K562 (cell line): ENCODE measurements around the gene CCDC116. TPM values are rescaled to one million over a fixed set of nuclear protein-coding genes. Genes with fewer than 3 reads are reported as not detected.

Experiments
- ATAC-seq: fragments of 200-7000 bp; cut with Tn5 transposase; 3 replicates; pipeline ENCODE4 v1.9.1; 2020; ENCODE audit warnings: moderate library complexity
- BruUV-seq: library from RNA; stranded (reverse); fragments of 400-500 nt; replicated peaks from 2 replicates; lab custom pipeline; 2021; lab: Mats Ljungman, UMichigan
- CTCF ChIA-PET: fragments of 300-600 bp; formaldehyde crosslinking; extraction: SDS; loops from one replicate; lab custom pipeline; 2021; ENCODE audit warnings: low intra/inter-chr PET ratio; lab: Yijun Ruan, JAX
- POLR2A ChIA-PET: fragments of 300-600, 350-650 bp; sonication (Branson Sonifier 250); formaldehyde crosslinking; extraction: SDS; loops from one replicate; lab custom pipeline; 2021; ENCODE audit warnings: antibody characterized with exemption, inconsistent platforms; lab: Yijun Ruan, JAX
- DNase-seq, 4 experiments: peaks; one replicate each; pipeline versions ENCODE4 v3.0.0 to v3.0.0-alpha.2; 2011 to 2018; ENCODE audit warnings: low spot score in 3 of 4, mixed read lengths in 3 of 4; ENCODE audit errors: extremely low read depth in 1 of 4
- FAIRE-seq: peaks from 2 replicates; lab custom pipeline; 2011; peaks lifted over from hg19 to GRCh38; lab: Jason Lieb, UNC
- H2AFZ ChIP-seq: 2 replicates; pipeline ENCODE4 v1.6.0; 2011; ENCODE audit warnings: low read depth, low read length, control low read depth, inconsistent platforms
- H3K27ac ChIP-seq: fragments of 200-600 bp; 3 replicates; pipeline ENCODE4 v1.8.0; 2011; ENCODE audit warnings: low read depth, mild to moderate bottlenecking, control low read depth, inconsistent platforms, low read length, moderate library complexity, mixed read lengths; ENCODE audit errors: extremely low read depth
- H3K27me3 ChIP-seq, 2 experiments: fragments of 300-600 bp in 1 of 2; 2 replicates in 1 of 2; 3 replicates in 1 of 2; pipeline versions ENCODE4 v1.6.0 to v1.8.0; 2011; ENCODE audit warnings: inconsistent platforms in 2 of 2, low read length in 2 of 2, mild to moderate bottlenecking in 1 of 2, mixed read lengths in 1 of 2, moderate library complexity in 1 of 2; ENCODE audit not compliant: control insufficient read depth in 2 of 2, insufficient read depth in 2 of 2
- H3K36me3 ChIP-seq: fragments of 300-600 bp; 3 replicates; pipeline ENCODE4 v1.8.0; 2011; ENCODE audit warnings: mild to moderate bottlenecking, low read length, inconsistent platforms; ENCODE audit not compliant: control insufficient read depth, insufficient read depth
- H3K4me1 ChIP-seq, 2 experiments: fragments of 200-600 bp in 1 of 2; replicated peaks in 1 of 2; 2 replicates in 1 of 2; 3 replicates in 1 of 2; pipeline versions ENCODE4 v1.5.1 to v1.8.0; 2011; ENCODE audit warnings: inconsistent platforms in 2 of 2, low read length in 2 of 2, mild to moderate bottlenecking in 1 of 2, mixed read lengths in 1 of 2, moderate library complexity in 1 of 2; ENCODE audit not compliant: control insufficient read depth in 2 of 2, insufficient read depth in 2 of 2
- H3K4me2 ChIP-seq: 2 replicates; pipeline ENCODE4 v1.6.1; 2011; ENCODE audit warnings: low read length, control low read depth, inconsistent platforms, mixed read lengths; ENCODE audit not compliant: insufficient read depth
- H3K4me3 ChIP-seq: fragments of 200-600 bp; sonication (generic), shearing (Covaris generic); 2 replicates; pipeline ENCODE4 v1.5.1; 2016; ENCODE audit warnings: control low read depth, inconsistent platforms
- H3K79me2 ChIP-seq: fragments of 200-600 bp; 3 replicates; pipeline ENCODE4 v1.8.0; 2011; ENCODE audit warnings: low read length, inconsistent platforms; ENCODE audit not compliant: control insufficient read depth, insufficient read depth
- H3K9ac ChIP-seq, 2 experiments: 2 replicates each; pipeline versions ENCODE4 v1.6.0 to v1.6.1; 2011; ENCODE audit warnings: low read depth in 2 of 2, low read length in 2 of 2, control low read depth in 1 of 2, inconsistent platforms in 1 of 2, mild to moderate bottlenecking in 1 of 2, mixed read lengths in 1 of 2; ENCODE audit not compliant: insufficient read depth in 1 of 2
- H3K9me1 ChIP-seq: one replicate; pipeline ENCODE4 v1.6.0; 2011; ENCODE audit warnings: inconsistent platforms, mild to moderate bottlenecking, low read length, moderate library complexity; ENCODE audit not compliant: control insufficient read depth, insufficient read depth
- H3K9me3 ChIP-seq: replicated peaks from 2 replicates; pipeline ENCODE4 v1.5.1; 2011; ENCODE audit warnings: low read depth, low read length, inconsistent platforms; ENCODE audit not compliant: control insufficient read depth, insufficient read depth
- H4K20me1 ChIP-seq: replicated peaks from 2 replicates; pipeline ENCODE4 v1.6.1; 2011; ENCODE audit warnings: low read length, inconsistent platforms, mixed read lengths; ENCODE audit not compliant: control insufficient read depth, insufficient read depth
- ADNP ChIP-seq: fragments of 200-800 bp; sonication (Bioruptor generic); IDR thresholded peaks from 2 replicates; pipeline ENCODE4 v1.6.1; 2016; ENCODE audit warnings: missing genetic modification characterization, missing compliant biosample characterization
- ARID2 ChIP-seq: fragments of 450-650 bp; IDR thresholded peaks from 2 replicates; pipeline ENCODE4 v1.6.1; 2017; ENCODE audit warnings: antibody characterized with exemption, mild to moderate bottlenecking
- BHLHE40 ChIP-seq: IDR thresholded peaks from 2 replicates; pipeline ENCODE4 v1.6.1; 2011; ENCODE audit warnings: low read length, improper control_type of control experiment
- CSDE1 ChIP-seq, 2 experiments: fragments of 450-650 bp; IDR thresholded peaks; 2 replicates each; pipeline ENCODE4 v1.6.1; 2016; ENCODE audit warnings: mild to moderate bottlenecking in 1 of 2
- CTCF ChIP-seq, 3 experiments: IDR thresholded peaks in 2 of 3; conservative IDR thresholded peaks in 1 of 3; 2 replicates each; pipeline ENCODE4 v1.5.1; 2011 to 2012; ENCODE audit warnings: low read length in 3 of 3, mild to moderate bottlenecking in 3 of 3, control low read depth in 2 of 3, improper control_type of control experiment in 1 of 3, inconsistent platforms in 1 of 3, low read depth in 1 of 3, mixed read lengths in 1 of 3, moderate library complexity in 1 of 3; ENCODE audit not compliant: insufficient read depth in 2 of 3
- MLX ChIP-seq, 2 experiments: fragments of 450-650 bp in 1 of 2; sonication (generic) in 1 of 2; formaldehyde crosslinking; conservative IDR thresholded peaks; 2 replicates each; pipeline versions ENCODE4 v1.4.0 to v1.8.1; 2020 to 2022; ENCODE audit warnings: mild to moderate bottlenecking in 1 of 2, missing genetic modification reagents in 1 of 2
- POLR3G ChIP-seq: IDR thresholded peaks from 2 replicates; pipeline ENCODE4 v1.6.1; 2011; ENCODE audit not compliant: insufficient read length, insufficient replicate concordance; ENCODE audit errors: extremely low read depth
- PPARD ChIP-seq: fragments of 250-450 bp; sonication (Bioruptor Pico); IDR thresholded peaks from 2 replicates; pipeline ENCODE4 v1.8.0; 2022; ENCODE audit warnings: inconsistent platforms, mild to moderate bottlenecking, moderate library complexity
- STAT6 ChIP-seq: sonication (generic); formaldehyde crosslinking; IDR thresholded peaks from 2 replicates; pipeline ENCODE4 v1.8.1; 2023; ENCODE audit warnings: mild to moderate bottlenecking, missing genetic modification reagents
- TARDBP ChIP-seq: fragments of 450-650 bp; IDR thresholded peaks from 2 replicates; pipeline ENCODE4 v1.6.1; 2016
- TBL1XR1 ChIP-seq, 2 experiments: IDR thresholded peaks; 2 replicates each; pipeline ENCODE4 v1.6.1; 2012; ENCODE audit warnings: improper control_type of control experiment in 2 of 2, low read length in 2 of 2, mild to moderate bottlenecking in 1 of 2
- THRAP3 ChIP-seq: fragments of 450-650 bp; IDR thresholded peaks from 2 replicates; pipeline ENCODE4 v1.6.1; 2016; ENCODE audit warnings: mild to moderate bottlenecking, inconsistent platforms, borderline replicate concordance
- ZFP91 ChIP-seq: sonication (generic); formaldehyde crosslinking; IDR thresholded peaks from 2 replicates; pipeline ENCODE4 v1.8.0; 2022; ENCODE audit warnings: mild to moderate bottlenecking, missing genetic modification reagents
- WGBS: fragments of 100-300 bp; shearing (Covaris generic); methylation state at CpG from one replicate; pipeline ENCODE4 v1.1.6; 2016; ENCODE audit warnings: low coverage, mixed read lengths; ENCODE audit not compliant: insufficient coverage; ENCODE audit errors: missing lambda C conversion rate; 5-methylcytosine and 5-hydroxymethylcytosine counted together
- in situ Hi-C: fragments of 300-500 bp; cut with MboI; formaldehyde crosslinking; loops from 4 replicates; pipeline ENCODE4 v1.15.0; 2018; ENCODE audit warnings: inconsistent platforms, mixed read lengths
- intact Hi-C: fragments of 100-400 bp; cut with micrococcal nuclease; formaldehyde crosslinking; loops from 2 replicates; pipeline ENCODE4 v1.14.2; 2022
- polyA plus RNA-seq, 8 experiments: library from polyadenylated mRNA; depleted of rRNA in 4 of 8; stranded (reverse) in 5 of 8; unstranded in 3 of 8; fragments of >200 nt; fragmentation: Nextera tagmentation in 2 of 8; fragmentation: Illumina TruSeq in 1 of 8; extraction: Ambion mirVana in 2 of 8; extraction: Trizol in 1 of 8; gene quantifications; 2 replicates each; pipeline versions ENCODE4 v1.2.1 to v1.2.3, GENCODE V29; 2011 to 2014; ENCODE audit warnings: inconsistent platforms in 1 of 8, missing spikeins in 1 of 8
- total RNA-seq, 7 experiments: library from RNA; depleted of rRNA in 6 of 7; stranded (reverse); fragments of >200 nt in 6 of 7; fragmentation: Illumina TruSeq in 2 of 7; extraction: Trizol in 2 of 7; gene quantifications; 2 replicates each; pipeline versions ENCODE4 v1.2.1 to v1.2.3, GENCODE V29; 2011 to 2021; ENCODE audit warnings: low replicate concordance in 1 of 7

The CCDC116 gene
- total and polyA plus RNA-seq, 9 of the 15 experiments (the other 6 are each of a cell fraction or from before 2014, with no cell fraction given): 1.6 to 11.3 (median 4.7) TPM

- H3K36me3 ChIP-seq: peaks cover 56% of the 10 kb centered on the region
- peak overlapping the region; percentile 92 for H3K4me2 ChIP-seq
- H3K9me3 ChIP-seq: no peaks in the 10 kb centered on the region
- H3K4me3 ChIP-seq: peak overlapping the region; percentile 59
- ChIA-PET POLR2A (interaction anchor here (0.6 to 76.8 kb wide), 24 partner anchors 9 to 1642 kb away, joined by 3 to 4622 read pairs (median 3); partner anchors contain the start of genes CCDC116, PPIL2, SDF2L1 and THAP7), CTCF (interaction anchor here (0.6 to 5.9 kb wide), 4 partner anchors 14 to 28 kb away, joined by 3 to 99 read pairs (median 4); partner anchors contain the start of gene SDF2L1)
- whole genome bisulfite sequencing: 4% methylated on average over 74 of the region's 74 CpGs
- no peaks in the 10 kb centered on the region for H3K27me3 ChIP-seq
- intact Hi-C loops (no loop called here), in situ Hi-C loops (loop anchor here (25.0 kb wide), 1 partner anchor 491 kb away; no protein-coding TSS in a partner anchor)
- peaks cover 35% of the 10 kb centered on the region for H4K20me1 ChIP-seq
- peak overlapping the region; percentile 88 for H2AFZ ChIP-seq
- peaks cover 72% of the 10 kb centered on the region for H3K79me2 ChIP-seq
- H3K27ac ChIP-seq: peak overlapping the region; percentile 89
- peak; percentile 83 to 99 (median 94) for DNase-seq
- peak overlapping the region; percentile 93 to 95 for H3K9ac ChIP-seq
- H3K4me1 ChIP-seq: peaks cover 61 to 85% of the 10 kb centered on the region in 2 experiments
- FAIRE-seq: no peak
- ATAC-seq: peak; percentile 3
- BruUV-seq: no TSS peak
- H3K9me1 ChIP-seq: peaks cover 31% of the 10 kb centered on the region
- no peak for TF ChIP-seq ARID2
- TF ChIP-seq TBL1XR1 (IDR thresholded peaks at IDR 0.05; ENCODE audit: low read length in 2 of 2): peak in 1 of 2 experiments; percentile 58; a peak in 2 of 4 replicates
- TF ChIP-seq BHLHE40: peak; percentile 62
- TF ChIP-seq ZFP91 (CRISPR knock-in tag): no peak
- TF ChIP-seq CTCF (IDR thresholded peaks at IDR 0.05 in 2 of 3, conservative IDR thresholded peaks at IDR 0.05 in 1 of 3; ENCODE audit: insufficient read depth in 2 of 3, low read depth in 1 of 3, low read length in 3 of 3): peak in 1 of 3 experiments; percentile 47; a peak in 2 of 6 replicates
- peak; percentile 99 for TF ChIP-seq STAT6
- no peak for TF ChIP-seq POLR3G
- TF ChIP-seq MLX (CRISPR knock-in tag; conservative IDR thresholded peaks at IDR 0.05): peak in 1 of 2 experiments; percentile 69; a peak in 2 of 4 replicates
- no peak for TF ChIP-seq PPARD (CRISPR knock-in tag)
- no peak for TF ChIP-seq ADNP (tag)
- TF ChIP-seq THRAP3: no peak
- TF ChIP-seq TARDBP: no peak
- TF ChIP-seq CSDE1 (IDR thresholded peaks at IDR 0.05): no peak
Measured at GRCh38 chr22:21628386-21629254, 3.9 kb upstream of the CCDC116 start.
